Thoracic aorta (tissue), 2 donors: Measurements from ENCODE around the gene TKFC. TPM values are rescaled to one million over a fixed set of nuclear protein-coding genes. Genes with fewer than 3 reads are reported as not detected.

ENCODE experiments used
- ATAC-seq: fragments of 150-250 bp; one replicate; pipeline ENCODE4 v1.8.0; 2017; ENCODE audit warnings: low read depth; ENCODE audit not compliant: insufficient number of reproducible peaks, low FRiP score
- DNase-seq: peaks from one replicate; pipeline ENCODE4 v3.0.0-alpha.2; 2020; ENCODE audit warnings: low spot score
- H3K27ac ChIP-seq, 2 donors: fragments of 200-600 bp; sonication (generic); 1 replicate in 1 of 2; 2 replicates in 1 of 2; pipeline ENCODE4 v1.5.1; 2016; ENCODE audit warnings: mild to moderate bottlenecking in 2 of 2, moderate library complexity in 2 of 2
- H3K27me3 ChIP-seq: fragments of 200-600 bp; sonication (generic); replicated peaks from 2 replicates; pipeline ENCODE4 v1.6.0; 2016; ENCODE audit warnings: mild to moderate bottlenecking; ENCODE audit not compliant: insufficient read depth
- H3K36me3 ChIP-seq: fragments of 200-600 bp; sonication (generic); one replicate; pipeline ENCODE4 v1.5.1; 2016
- H3K4me1 ChIP-seq, 2 donors: fragments of 200-600 bp; sonication (generic); 1 replicate in 1 of 2; 2 replicates in 1 of 2; pipeline versions ENCODE4 v1.5.1 to v1.6.0; 2016; ENCODE audit warnings: low read depth in 2 of 2, mild to moderate bottlenecking in 1 of 2; ENCODE audit not compliant: control insufficient read depth in 1 of 2
- H3K4me3 ChIP-seq: fragments of 200-600 bp; sonication (generic); 2 replicates; pipeline ENCODE4 v1.5.1; 2016; ENCODE audit warnings: mild to moderate bottlenecking
- H3K9me3 ChIP-seq: fragments of 200-600 bp; sonication (generic); 2 replicates; pipeline ENCODE4 v1.5.1; 2016
- total RNA-seq, 2 donors: library from RNA; depleted of rRNA; stranded (reverse); fragments of >200 nt; gene quantifications; one replicate each; pipeline versions ENCODE4 v1.1.0 to v1.2.3, GENCODE V29; 2016
- TF ChIP-seq, protein P1 (sequence below): fragments of 200-600 bp; sonication (generic); IDR thresholded peaks from one replicate; pipeline ENCODE4 v1.5.1; 2019; ENCODE audit warnings: antibody characterized with exemption

TKFC gene, protein sequence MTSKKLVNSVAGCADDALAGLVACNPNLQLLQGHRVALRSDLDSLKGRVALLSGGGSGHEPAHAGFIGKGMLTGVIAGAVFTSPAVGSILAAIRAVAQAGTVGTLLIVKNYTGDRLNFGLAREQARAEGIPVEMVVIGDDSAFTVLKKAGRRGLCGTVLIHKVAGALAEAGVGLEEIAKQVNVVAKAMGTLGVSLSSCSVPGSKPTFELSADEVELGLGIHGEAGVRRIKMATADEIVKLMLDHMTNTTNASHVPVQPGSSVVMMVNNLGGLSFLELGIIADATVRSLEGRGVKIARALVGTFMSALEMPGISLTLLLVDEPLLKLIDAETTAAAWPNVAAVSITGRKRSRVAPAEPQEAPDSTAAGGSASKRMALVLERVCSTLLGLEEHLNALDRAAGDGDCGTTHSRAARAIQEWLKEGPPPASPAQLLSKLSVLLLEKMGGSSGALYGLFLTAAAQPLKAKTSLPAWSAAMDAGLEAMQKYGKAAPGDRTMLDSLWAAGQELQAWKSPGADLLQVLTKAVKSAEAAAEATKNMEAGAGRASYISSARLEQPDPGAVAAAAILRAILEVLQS
- total RNA-seq, result 10 to 100 TPM; 22.5 to 29.2 TPM

DNA sequence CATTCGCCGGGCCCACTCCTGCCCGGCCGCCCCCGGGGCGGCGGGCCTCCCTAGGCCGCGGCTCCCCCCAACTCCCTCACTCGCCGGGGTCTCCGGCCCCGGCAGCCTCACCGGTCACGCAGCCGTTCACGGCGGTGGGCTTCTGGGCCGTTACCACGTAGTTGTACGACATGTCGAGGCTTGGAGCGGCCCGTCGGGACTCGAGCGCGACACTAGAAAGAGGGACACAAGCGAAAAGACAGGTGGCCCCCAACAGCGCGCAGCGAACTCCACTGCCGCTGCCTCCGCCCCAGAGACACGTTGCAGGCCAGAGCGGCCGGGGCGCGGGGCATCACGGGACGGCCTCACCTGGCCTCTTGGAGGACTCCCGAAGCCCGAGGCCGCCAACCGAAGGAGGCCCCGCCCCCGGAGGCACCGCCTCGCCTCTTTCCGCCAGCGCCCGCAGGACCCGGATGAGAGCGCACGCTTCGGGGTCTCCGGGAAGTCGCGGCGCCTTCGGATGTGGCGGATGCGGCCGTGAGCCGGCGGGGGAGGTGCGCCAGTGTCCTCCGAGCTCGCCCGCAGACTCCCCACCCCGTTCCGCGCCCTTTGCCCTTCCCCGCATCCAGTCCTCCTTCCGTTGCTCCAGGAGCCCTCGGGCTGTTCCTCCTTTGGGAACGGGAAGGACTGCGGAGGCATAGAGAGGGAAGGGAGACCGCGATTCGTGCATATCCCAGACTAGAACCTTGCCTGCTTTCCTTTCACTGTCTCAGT lies at the start of gene TKFC, which contains the start of gene DDB1:
TSS of gene TKFC (plus strand) at position 432 of the 753 bp plus-strand sequence. CDS start 1,501 bp downstream, outside the sequence.
TSS of gene DDB1 (minus strand) at position 309 of the 753 bp plus-strand sequence. CDS start at position 172, 137 bp downstream.
- ATAC-seq (peak; percentile 81), DNase-seq (peak; percentile 70)
- no peaks in the 10 kb centered on the region for H3K27me3 ChIP-seq
- H3K4me1 ChIP-seq, result peaks cover 11 to 31% of the 10 kb centered on the region in 2 donors
- H3K27ac ChIP-seq, result peak within 1 kb of the TSS; percentile 88 to 91
- H3K4me3 ChIP-seq, result peak within 1 kb of the TSS; percentile 94
- H3K9me3 ChIP-seq, result no peaks in the 10 kb centered on the region
- TF ChIP-seq, protein P1, sequence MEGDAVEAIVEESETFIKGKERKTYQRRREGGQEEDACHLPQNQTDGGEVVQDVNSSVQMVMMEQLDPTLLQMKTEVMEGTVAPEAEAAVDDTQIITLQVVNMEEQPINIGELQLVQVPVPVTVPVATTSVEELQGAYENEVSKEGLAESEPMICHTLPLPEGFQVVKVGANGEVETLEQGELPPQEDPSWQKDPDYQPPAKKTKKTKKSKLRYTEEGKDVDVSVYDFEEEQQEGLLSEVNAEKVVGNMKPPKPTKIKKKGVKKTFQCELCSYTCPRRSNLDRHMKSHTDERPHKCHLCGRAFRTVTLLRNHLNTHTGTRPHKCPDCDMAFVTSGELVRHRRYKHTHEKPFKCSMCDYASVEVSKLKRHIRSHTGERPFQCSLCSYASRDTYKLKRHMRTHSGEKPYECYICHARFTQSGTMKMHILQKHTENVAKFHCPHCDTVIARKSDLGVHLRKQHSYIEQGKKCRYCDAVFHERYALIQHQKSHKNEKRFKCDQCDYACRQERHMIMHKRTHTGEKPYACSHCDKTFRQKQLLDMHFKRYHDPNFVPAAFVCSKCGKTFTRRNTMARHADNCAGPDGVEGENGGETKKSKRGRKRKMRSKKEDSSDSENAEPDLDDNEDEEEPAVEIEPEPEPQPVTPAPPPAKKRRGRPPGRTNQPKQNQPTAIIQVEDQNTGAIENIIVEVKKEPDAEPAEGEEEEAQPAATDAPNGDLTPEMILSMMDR, result no peak
- peaks cover 10% of the 10 kb centered on the region for H3K36me3 ChIP-seq

DNA sequence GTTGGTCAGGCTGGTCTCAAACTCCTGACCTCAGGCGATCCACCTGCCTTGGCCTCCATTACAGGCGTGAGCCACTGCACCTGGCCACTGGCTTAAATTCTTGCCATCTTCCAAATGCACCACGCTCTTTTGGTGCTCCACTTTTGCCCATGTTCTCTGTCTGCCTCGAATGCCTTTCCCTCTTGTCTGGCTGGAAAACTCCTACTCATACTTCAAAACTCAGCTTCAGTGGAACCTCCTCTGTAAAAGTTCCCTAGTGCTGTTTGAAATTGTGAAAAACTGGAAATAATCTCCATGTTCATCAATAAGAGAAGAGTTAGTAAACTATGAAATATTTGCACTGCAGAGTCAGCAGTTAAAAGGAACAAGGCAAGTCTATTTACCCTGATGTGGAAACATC lies 49.4 kb upstream of the TKFC start:
- DNase-seq (no peak), ATAC-seq (no peak)
- no peak overlapping the region for H3K27ac ChIP-seq
- H3K36me3 ChIP-seq, result no peaks in the 10 kb centered on the region
- TF ChIP-seq, protein P1, result no peak
- H3K9me3 ChIP-seq, result no peaks in the 10 kb centered on the region
- no peaks in the 10 kb centered on the region for H3K27me3 ChIP-seq
- H3K4me1 ChIP-seq, result no peaks in the 10 kb centered on the region
- H3K4me3 ChIP-seq, result no peak overlapping the region

DNA sequence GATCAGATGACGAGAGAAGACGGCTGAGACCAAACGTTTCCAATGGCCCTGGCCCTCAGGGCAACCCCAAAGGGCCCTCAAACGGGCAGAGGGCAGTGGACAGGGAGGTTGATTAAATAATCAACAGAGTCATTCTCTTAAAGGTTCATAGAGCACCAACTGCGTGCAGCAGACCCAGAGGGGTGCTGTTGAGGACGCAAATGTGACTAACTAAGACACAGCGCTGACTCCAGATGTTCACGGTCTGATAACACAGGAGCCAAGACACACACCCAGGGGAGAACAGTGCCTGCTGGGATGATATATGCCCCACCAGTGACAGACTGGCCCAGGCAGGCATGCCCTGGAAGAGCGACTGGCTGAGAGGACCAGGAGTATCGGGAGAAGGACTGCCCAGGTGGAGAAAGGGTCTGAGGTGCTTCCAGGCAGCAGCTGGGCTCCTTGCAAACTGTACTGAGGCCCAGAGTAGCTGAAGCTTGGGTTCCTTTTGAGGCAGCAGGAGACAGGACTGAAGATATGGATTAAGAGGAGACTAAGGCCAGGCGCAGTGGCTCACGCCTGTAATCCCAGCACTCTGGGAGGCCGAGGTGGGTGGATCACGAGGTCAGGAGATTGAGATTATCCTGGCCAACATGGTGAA lies 45.6 kb upstream of the TKFC start:
- DNase-seq (no peak), ATAC-seq (no peak)
- H3K27ac ChIP-seq, result no peak overlapping the region
- no peaks in the 10 kb centered on the region for H3K9me3 ChIP-seq
- no peak overlapping the region for H3K4me3 ChIP-seq
- no peaks in the 10 kb centered on the region for H3K27me3 ChIP-seq
- no peaks in the 10 kb centered on the region for H3K4me1 ChIP-seq
- no peaks in the 10 kb centered on the region for H3K36me3 ChIP-seq
- TF ChIP-seq, protein P1, result no peak

DNA sequence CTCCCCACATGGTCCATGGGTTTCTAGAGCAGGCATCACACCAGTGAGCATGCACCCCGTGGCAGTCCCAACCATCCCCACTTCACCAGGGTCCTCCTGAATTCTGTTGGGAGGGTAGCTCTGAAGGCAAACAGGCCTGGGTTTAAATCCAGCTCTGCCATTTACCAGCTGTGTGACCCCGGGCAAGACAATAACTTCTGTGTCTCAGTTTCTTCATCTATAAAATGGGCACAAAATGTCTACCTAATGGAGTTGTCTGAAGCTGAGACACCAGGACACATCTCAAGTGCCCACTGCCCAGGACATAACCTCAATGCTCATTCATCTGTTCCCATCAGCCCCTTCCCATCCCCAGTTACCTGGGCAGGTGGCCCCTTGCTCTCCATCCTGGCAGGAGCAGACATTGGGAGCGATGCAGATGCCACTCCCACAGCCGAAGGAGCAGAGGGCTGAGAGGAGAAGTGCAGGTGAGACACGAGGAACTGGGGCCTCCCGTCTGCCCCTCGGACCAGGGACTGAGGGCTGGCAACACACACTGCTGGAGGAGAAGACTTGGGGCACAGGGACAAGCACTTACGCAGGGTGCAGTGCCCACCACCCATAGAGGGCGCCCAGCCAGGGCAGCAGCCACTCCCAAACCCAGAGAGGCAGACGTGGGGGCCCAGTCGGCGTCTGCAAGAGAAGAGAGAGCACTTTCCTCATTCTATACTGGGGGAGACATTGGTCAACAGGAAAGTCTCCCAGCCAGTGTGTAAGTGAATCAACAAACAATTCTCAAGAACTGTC lies 41.9 kb upstream of the TKFC start:
- no peak for ATAC-seq

More for the DNA sequence above, 41.9 kb upstream of the TKFC start:
- H3K27ac ChIP-seq, result no peak overlapping the region
- no peak for DNase-seq
- no peaks in the 10 kb centered on the region for H3K9me3 ChIP-seq
- peaks cover 21 to 26% of the 10 kb centered on the region in 2 donors for H3K4me1 ChIP-seq
- no peaks in the 10 kb centered on the region for H3K36me3 ChIP-seq
- TF ChIP-seq, protein P1, result no peak
- no peaks in the 10 kb centered on the region for H3K27me3 ChIP-seq
- H3K4me3 ChIP-seq, result no peak overlapping the region
